AG09309 (cell line): ENCODE data around the gene TTLL1.
A peak's percentile ranks its signal among the peaks of the same experiment; 100 is the strongest.
"Not testable (repeated sequence)": the region's sequence is repeated elsewhere in the genome, so short reads cannot be mapped to it uniquely, and the experiment has no call there.

Experiments used
- DNase-seq: peaks from one replicate; pipeline ENCODE4 v3.0.0-alpha.2; 2010; ENCODE audit warnings: low read depth
- H3K4me3 ChIP-seq: 2 replicates; pipeline ENCODE4 v1.5.1; 2011; ENCODE audit warnings: mild to moderate bottlenecking, low read depth, low read length, moderate library complexity; ENCODE audit not compliant: control insufficient read depth
- TF ChIP-seq, protein P1 (sequence below): IDR thresholded peaks from 2 replicates; pipeline ENCODE4 v1.5.1; 2011; ENCODE audit warnings: mild to moderate bottlenecking, low read depth, low read length, inconsistent platforms; ENCODE audit not compliant: insufficient read depth, control insufficient read depth; ENCODE audit errors: missing control alignments

The TTLL1 gene

DNA sequence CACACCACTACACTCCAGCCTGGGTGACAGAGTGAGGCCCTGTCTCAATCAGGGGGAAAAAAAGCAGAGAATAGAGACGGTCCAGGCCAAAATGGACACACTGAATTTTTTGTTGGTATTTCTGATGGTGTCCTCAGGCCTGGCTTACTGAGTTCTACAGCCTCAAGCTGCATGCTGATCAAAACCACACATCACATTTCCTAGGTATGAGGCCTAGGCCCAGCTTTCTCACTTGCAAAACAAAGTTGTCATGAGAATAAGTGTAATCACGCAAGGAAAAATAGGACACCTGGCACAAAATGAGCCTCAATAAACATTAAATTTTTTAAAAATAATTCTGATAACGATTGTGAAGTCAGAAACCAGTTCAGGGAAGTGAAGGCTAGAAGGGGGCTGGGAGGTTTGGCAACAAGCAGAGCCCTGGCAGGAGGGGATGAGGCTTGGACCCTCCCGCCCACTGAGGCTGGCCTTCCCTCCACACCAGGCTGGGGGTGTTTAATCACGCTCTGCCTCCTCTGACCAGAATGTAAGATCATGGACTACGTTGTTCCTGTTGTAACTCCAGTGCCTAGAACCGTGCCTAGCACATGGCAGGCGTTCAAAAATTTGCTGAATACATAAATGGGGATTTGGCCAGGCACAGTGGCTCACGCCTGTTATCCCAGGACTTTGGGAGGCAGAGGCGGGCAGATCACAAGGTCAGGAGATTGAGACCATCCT lies 92.4 kb downstream of the TTLL1 start:
- TF ChIP-seq, protein P1, sequence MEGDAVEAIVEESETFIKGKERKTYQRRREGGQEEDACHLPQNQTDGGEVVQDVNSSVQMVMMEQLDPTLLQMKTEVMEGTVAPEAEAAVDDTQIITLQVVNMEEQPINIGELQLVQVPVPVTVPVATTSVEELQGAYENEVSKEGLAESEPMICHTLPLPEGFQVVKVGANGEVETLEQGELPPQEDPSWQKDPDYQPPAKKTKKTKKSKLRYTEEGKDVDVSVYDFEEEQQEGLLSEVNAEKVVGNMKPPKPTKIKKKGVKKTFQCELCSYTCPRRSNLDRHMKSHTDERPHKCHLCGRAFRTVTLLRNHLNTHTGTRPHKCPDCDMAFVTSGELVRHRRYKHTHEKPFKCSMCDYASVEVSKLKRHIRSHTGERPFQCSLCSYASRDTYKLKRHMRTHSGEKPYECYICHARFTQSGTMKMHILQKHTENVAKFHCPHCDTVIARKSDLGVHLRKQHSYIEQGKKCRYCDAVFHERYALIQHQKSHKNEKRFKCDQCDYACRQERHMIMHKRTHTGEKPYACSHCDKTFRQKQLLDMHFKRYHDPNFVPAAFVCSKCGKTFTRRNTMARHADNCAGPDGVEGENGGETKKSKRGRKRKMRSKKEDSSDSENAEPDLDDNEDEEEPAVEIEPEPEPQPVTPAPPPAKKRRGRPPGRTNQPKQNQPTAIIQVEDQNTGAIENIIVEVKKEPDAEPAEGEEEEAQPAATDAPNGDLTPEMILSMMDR, result no peak
- DNase-seq, result no peak
- H3K4me3 ChIP-seq, result no peak overlapping the region

DNA sequence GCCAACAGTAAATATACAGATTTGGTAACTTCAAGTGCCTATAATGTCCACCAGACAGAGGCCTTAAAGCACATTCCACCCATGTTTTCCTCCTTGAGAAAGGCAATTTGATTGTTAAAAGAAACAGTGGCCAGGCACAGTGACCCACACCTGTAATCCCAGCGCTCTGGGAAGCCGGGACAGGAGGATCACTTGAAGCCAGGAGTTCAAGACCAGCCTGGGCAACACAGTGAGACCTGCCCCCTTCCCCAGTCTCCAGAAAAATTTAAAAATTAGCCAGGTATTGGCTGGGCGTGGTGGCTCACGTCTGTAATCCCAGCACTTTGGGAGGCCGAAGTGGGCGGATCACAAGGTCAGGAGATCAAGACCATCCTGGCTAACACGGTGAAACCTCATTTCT lies 93.5 kb downstream of the TTLL1 start:
- not testable (repeated sequence) for H3K4me3 ChIP-seq, DNase-seq

DNA sequence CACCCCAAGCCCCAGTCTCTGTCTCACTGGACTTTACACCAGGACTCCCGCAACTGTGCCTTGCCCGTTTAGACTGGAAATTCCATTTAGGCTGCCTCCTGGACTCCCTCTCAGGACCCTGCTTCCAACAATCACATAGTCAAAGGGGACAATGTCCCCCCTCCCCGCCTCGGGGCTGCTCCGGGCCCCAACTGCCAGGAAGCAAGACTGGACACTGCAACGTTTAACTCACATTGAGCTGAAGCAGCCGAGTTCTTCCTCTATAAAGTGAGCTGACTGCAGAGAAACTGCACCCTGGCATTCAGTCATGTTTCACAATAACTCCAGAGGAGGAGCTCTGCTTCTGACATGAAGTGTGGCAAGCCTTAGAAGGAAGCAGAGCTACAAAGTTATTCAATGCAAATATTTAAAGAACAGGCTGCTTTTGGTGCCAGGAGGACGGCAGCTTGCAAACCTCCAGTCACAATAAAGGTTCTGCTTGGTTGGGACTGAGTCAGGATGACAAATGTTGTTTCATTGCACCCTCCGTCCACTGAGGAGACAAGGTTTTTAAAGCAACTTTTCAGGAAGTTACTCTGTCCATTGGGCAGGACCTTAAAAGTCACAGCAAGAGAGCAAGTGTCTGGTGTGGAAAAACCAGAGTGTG lies 94.2 kb downstream of the TTLL1 start:
- H3K4me3 ChIP-seq, result peak overlapping the region; percentile 32
- TF ChIP-seq, protein P1, result no peak
- peak; percentile 77 for DNase-seq

DNA sequence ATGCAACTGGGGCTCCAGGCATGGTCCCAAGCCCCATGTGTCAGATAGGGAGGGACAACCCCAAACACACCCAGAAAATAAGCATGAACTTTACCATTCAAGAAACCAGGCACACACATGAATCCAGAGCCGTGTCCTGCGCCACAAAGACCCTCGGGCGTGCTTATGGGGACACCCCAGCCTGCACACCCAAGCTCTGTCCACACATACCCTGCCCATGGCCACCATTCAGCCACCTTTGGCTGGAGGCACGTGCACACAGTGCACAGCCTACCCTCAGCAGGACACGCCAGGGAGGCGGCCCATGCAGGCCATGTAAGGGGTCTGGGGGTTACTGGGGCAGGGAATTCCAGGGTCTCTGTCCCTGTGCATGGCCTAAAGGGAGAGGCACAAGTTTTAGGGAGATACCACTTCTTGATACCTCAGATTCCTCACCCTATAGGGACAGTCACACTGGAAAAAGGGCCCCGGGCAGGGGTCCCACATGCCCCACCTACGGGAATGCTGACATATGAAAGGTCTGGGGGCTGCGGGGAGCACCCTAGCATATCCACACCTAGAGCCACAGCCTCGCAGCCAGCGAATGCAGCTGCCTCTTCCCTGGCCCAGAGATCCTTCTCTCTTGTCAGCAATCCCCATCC lies 94.8 kb downstream of the TTLL1 start:
- peak overlapping the region; percentile 32 for H3K4me3 ChIP-seq
- no peak for DNase-seq

DNA sequence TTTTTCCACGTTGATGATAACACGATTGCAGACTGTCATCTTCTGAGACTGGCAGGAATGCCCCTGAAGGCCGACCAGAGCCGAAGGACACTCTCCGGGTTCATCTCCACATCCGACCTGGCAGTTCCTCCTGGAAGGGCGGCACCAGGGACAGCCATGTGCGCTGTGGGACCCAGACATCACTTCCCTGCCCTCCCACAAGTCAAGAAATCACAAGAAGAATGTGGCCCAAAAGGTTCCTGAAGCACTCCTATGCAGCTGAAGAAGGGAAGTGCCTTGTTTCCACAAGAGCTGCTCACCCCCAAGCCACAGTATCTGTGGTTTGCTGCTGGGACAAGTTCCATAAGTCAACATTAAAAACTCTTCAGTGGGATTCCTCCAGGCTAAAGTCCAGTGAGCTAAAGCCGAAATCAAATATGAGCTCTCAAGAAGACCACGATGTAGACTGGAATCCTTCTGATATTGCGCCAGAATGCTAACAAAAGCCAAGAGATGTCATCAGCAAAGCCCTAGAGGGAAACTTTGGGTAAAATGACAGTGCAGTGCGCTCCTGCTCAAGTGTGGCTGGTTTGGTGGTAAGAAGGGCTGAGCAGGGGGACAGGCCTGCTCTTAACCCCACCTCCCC lies 95.4 kb downstream of the TTLL1 start:
- TF ChIP-seq, protein P1, result no peak
- no peak for DNase-seq
- H3K4me3 ChIP-seq, result no peak overlapping the region

More for the DNA sequence above, 94.8 kb downstream of the TTLL1 start:
- TF ChIP-seq, protein P1, result no peak

DNA sequence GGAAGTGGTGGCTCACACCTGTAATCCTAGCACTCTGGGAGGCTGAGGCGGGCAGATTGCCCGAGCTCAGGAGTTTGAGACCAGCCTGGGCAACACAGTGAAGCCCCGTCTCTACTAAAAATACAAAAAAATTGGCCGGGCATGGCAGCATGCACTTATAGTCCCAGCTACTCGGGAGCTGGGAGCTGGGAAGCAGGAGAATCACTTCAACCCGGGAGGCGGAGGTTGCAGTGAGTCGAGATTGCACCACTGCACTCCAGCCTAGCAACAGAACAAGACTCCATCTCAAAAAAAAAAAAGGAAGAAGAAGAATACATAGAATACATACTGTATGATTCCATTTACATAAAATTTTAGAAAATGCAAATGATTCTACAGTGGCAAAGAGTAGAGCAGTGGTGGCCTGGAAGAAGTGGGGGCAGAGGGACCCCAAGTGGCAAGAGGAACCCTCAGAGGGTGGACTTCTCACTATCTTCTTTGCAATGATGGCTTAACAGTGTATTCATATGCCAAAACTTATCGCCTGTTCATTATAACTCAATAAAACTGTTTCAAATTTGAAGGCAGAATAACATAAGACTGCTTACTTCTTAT lies 96.2 kb downstream of the TTLL1 start:
- TF ChIP-seq, protein P1, result no peak
- no peak overlapping the region for H3K4me3 ChIP-seq
- DNase-seq, result no peak
